HG03460 (cell line): ENCODE data around the gene USH2A.
"Not testable (repeated sequence)": the region's sequence is repeated elsewhere in the genome, so short reads cannot be mapped to it uniquely, and the experiment has no call there.

Experiments
- ATAC-seq: cut with Tn5 transposase; IDR thresholded peaks from one replicate; pipeline ENCODE4 v1.9.1; 2021; ENCODE audit not compliant: unreplicated experiment

Gene USH2A

GRCh38 chr1:216389774-216390173, 33.5 kb downstream of the USH2A start:
- ATAC-seq: no peak

DNA sequence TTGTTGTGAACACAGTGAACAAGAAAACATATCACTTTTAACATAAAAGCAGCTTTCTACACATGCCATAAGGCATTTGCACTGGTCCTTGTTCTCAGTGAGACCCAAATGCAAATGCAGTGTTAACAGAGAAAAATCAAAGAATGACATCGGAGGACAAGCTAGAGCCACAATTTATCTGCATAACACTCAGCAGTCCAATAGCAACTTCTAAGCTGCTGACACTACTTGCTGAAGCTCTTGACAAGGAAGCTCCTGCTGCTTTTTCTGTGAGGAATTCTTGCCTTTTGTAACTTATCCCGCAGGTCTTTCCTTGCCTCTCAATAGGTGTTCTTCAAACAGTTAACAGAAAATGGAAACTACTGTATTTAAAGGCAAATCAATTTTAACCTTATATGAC, 34.7 kb downstream of the USH2A start:
- no peak for ATAC-seq

- no peak for ATAC-seq
Measured at GRCh38 chr1:216387782-216388181, 35.5 kb downstream of the USH2A start.

GRCh38 chr1:216379441-216379840, 43.8 kb downstream of the USH2A start:
- ATAC-seq: no peak

DNA sequence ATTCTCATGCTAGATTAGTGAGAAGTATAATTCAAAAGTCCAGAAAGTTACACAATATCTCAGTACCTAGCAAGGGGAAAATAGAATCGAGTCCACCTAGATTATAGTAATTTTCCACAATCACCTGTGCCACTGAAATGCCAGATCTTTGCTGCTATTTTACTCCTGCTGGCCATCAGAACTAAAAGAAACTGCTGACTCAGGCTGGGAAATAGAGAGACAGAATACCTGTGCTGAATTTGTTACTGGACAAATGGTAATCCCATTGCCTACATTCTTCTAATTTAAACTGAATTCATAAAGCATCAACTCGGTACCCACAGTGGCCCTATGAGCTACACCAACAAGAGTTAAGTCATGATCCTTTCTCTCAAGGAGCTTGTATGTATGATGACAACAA, 55.0 kb downstream of the USH2A start:
- no peak for ATAC-seq

GRCh38 chr1:216366979-216367378, 56.3 kb downstream of the USH2A start:
- ATAC-seq: no peak

GRCh38 chr1:216356945-216357344, 66.3 kb downstream of the USH2A start:
- ATAC-seq: no peak

DNA sequence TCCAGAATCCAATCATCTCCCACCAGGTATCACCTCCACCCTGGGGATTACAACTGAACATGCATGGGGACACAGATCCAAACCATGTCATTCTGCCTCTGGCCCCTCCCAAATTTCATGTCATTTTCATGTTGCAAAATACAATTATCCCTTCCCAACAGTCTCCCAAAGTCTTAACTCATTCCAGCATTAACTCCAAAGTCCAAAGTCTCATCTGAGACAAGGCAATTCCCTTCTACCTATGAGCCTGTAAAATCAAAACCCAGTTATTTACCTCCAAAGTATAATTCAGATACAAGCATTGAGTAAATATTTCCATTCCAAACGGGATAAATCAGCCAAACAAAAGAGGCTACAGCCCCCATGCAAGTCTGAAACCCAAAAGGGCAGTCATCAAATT, 73.1 kb downstream of the USH2A start:
- ATAC-seq: no peak

DNA sequence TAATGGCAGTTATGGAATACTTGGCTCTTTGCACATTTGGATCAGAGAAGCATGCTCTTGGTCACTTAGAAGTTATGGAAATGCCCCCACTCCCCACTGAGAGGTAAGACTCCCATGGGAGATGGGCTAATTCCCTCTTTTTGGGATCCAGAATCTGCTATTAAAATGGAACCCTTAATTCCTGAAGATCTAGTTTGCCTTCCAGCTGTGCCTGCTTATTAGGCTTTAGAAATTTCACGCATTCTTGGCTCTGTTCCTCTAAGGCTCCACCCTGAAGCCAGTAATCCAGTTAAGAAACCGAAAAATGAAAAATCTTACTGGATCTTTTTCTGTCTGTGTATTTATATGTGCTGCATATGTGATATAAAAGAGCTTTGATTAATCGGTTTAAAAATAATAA, 76.7 kb downstream of the USH2A start:
- no peak for ATAC-seq

DNA sequence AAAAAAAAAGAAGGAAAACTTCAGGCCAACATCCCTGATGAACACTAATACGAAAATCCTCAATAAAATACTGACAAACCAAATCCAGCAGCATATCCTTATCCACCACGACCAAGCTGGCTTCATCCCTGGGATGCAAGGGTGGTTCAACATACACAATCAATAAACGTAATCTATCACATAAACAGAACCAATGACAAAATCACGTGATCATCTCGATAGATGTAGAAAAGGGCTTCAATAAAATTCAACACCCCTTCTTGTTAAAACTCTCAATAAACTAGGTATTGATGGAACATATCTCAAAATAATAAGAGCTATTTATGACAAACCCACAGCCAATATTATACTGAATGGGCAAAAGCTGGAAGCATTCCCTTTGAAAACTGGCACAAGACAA, 82.7 kb downstream of the USH2A start:
- not testable (repeated sequence) for ATAC-seq

GRCh38 chr1:216332462-216332861, 90.8 kb downstream of the USH2A start:
- no peak for ATAC-seq

- no peak for ATAC-seq
Measured at GRCh38 chr1:216332003-216332402, 91.2 kb downstream of the USH2A start.

GRCh38 chr1:216331211-216331610, 92.0 kb downstream of the USH2A start:
- no peak for ATAC-seq

- ATAC-seq: no peak
Measured at GRCh38 chr1:216330262-216330661, 93.0 kb downstream of the USH2A start.

- no peak for ATAC-seq
Measured at GRCh38 chr1:216325946-216326345, 97.3 kb downstream of the USH2A start.

GRCh38 chr1:216325336-216325735, 97.9 kb downstream of the USH2A start:
- no peak for ATAC-seq

GRCh38 chr1:216323344-216323743, 99.9 kb downstream of the USH2A start:
- no peak for ATAC-seq

DNA sequence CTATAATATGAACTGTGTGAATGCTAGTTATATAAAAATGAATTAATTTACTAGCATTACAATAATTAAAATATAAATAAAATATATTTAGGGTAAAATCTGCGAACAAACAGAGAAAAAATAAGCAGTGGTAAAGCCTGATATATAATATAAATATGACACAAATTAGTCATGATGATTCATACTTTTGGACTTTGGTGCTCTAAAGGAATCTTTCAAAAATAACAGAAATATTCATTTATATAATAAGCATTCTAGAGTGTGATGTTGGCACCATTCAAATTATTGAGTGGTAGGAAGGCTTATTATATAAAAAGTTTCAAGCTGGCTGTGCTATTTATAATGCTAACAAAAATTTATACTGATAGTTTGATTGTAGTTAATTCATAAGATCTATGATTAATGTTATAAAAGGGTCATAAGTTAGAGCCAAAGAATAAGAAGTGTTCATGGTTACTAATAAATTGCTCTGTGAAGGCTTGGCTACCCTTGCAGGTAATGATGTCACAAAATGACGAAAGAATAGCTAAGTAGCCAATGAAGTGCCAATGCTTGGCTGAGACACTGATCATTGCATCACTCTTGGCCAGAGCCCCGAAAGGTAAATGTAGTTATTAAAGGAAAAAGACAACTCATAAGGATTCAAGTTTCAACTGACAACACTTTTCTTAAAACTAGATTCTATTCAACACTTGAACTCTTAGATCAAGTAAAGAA, 108.7 kb downstream of the USH2A start:
- no peak for ATAC-seq

DNA sequence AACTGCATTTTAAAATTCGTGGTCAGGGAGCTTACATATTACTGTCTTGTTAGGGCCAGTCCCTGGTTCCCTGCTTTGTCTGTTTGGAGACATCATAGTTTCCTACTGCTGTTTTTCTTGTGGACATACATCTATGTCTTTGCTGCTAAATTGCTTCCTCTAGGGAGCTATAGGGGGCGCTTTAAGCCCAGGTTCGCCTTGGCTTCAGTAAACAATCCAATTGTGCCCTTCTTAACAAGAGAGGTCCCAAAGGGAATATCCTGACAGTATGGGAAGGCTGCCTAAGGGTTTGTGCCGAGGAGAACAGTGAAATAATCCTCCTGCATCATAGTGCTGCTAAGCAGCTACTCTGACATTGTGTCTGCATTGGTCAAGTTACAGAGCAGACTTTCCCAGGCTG, 112.5 kb downstream of the USH2A start:
- ATAC-seq: no peak

- ATAC-seq: no peak
Measured at GRCh38 chr1:216306830-216307229, 116.4 kb downstream of the USH2A start.

- ATAC-seq: no peak
Measured at GRCh38 chr1:216303690-216304089, 119.6 kb downstream of the USH2A start.

- ATAC-seq: no peak
Measured at GRCh38 chr1:216293683-216294082, 129.6 kb downstream of the USH2A start.

DNA sequence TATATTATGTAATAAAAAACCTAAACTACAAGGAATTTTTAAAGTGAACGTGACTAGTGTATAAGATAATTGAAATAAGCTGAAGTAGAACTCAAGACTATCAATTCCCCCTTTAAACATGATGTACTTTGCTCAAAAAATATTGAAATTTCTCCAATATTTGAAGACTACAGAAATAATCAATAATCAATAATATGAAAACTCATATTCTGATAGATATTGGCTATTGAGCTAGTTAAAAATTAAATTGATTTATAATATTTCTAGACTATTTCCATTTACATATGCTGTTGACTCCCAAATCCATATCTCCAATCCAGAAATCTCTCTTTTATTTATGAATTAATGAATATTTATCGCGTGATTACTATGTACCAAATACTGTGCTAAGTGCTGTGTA, 133.2 kb downstream of the USH2A start:
- ATAC-seq: no peak
